Transverse colon (tissue), 4 donors: Measurements from ENCODE around the gene FANCD2.
A peak's percentile ranks its signal among the peaks of the same experiment; 100 is the strongest.

ENCODE experiments used
- POLR2A ChIP-seq: fragments of 450-650 bp; IDR thresholded peaks from one replicate; pipeline ENCODE4 v1.6.1; 2016; ENCODE audit warnings: antibody characterized with exemption, mild to moderate bottlenecking, moderate library complexity
- POLR2AphosphoS5 ChIP-seq, 3 donors: sonication (generic); formaldehyde crosslinking; IDR thresholded peaks; one replicate each; pipeline ENCODE4 v1.6.1; 2016; ENCODE audit warnings: antibody characterized with exemption in 3 of 3
- TF ChIP-seq, protein P1 (sequence below), 5 experiments: fragments of 200-600 bp in 3 of 5; fragments of 450-650 bp in 2 of 5; sonication (generic) in 3 of 5; IDR thresholded peaks; 1 replicate in 2 of 5; 2 replicates in 3 of 5; pipeline ENCODE4 v1.5.1; 2016 to 2017; ENCODE audit warnings: antibody characterized with exemption in 5 of 5, inconsistent platforms in 3 of 5, mild to moderate bottlenecking in 2 of 5, moderate library complexity in 1 of 5

DNA sequence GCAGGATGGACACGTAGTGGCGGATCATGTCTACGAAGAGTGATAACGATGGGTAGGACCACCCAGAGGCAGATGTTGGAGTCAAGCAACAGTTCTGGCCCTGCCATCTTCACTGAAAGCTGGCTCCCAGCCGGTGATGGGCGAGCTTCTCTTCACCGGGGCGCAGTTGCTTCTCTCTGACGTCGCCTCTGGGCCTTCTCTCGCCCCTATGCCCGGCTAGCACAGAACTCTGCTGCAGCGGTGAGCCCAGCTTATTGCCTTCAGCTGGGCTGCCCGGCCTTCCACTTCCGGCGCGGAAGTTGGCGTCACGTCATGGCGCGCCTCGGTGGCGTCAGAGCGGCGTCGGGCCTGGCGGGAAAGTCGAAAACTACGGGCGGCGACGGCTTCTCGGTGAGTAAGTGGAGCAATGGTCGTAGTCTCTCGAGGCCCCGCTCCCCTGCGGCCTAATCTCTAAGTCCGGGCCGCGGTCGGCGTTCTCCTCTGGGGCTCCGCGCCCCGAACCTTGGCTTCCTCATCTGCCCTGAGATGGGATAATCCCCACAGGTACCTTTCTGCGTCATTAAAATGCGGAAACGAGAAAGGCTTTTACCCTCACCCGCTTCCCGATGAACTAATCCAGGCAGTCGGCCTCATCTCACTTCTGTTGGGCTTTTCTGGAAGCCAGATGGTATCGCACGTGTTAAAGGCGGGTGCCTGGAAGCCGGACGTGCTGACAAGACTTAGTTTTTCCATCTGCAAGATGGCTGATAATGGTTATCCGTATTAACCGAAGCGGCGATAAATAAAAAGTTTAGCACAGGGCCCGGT lies at the start of gene FANCD2:
- TF ChIP-seq, protein P1, sequence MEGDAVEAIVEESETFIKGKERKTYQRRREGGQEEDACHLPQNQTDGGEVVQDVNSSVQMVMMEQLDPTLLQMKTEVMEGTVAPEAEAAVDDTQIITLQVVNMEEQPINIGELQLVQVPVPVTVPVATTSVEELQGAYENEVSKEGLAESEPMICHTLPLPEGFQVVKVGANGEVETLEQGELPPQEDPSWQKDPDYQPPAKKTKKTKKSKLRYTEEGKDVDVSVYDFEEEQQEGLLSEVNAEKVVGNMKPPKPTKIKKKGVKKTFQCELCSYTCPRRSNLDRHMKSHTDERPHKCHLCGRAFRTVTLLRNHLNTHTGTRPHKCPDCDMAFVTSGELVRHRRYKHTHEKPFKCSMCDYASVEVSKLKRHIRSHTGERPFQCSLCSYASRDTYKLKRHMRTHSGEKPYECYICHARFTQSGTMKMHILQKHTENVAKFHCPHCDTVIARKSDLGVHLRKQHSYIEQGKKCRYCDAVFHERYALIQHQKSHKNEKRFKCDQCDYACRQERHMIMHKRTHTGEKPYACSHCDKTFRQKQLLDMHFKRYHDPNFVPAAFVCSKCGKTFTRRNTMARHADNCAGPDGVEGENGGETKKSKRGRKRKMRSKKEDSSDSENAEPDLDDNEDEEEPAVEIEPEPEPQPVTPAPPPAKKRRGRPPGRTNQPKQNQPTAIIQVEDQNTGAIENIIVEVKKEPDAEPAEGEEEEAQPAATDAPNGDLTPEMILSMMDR (IDR thresholded peaks at IDR 0.05) = peak in 2 of 5 experiments; percentile 6 to 17
- peak; percentile 87 for TF ChIP-seq POLR2A
- peak; percentile 83 to 95 (median 95) for TF ChIP-seq POLR2AphosphoS5 (IDR thresholded peaks at IDR 0.05)
